Measurements from ENCODE around the gene CHAC1.

The CHAC1 gene

GRCh38 chr15:40958723-40959122 lies 5.5 kb downstream of the CHAC1 start:
- H3K4me2 ChIP-seq (ENCODE audit: low read depth, low read length, poor library complexity, severe bottlenecking), result no peak overlapping the region
- H3K9me3 ChIP-seq (ENCODE audit: insufficient read depth, low read depth, low read length), result no peaks in the 10 kb centered on the region
- H3K9me2 ChIP-seq (replicated peaks; ENCODE audit: low read depth, low read length), result no peaks in the 10 kb centered on the region
- no peaks in the 10 kb centered on the region for H3K4me1 ChIP-seq (ENCODE audit: insufficient read depth, low read length, poor library complexity, severe bottlenecking)
- H3F3A ChIP-seq (ENCODE audit: low read depth), result no peaks in the 10 kb centered on the region
- no peak overlapping the region for H3K9ac ChIP-seq (ENCODE audit: low read depth, low read length, poor library complexity, severe bottlenecking)
- H2AFZ ChIP-seq (ENCODE audit: low read length), result no peak overlapping the region
- TF ChIP-seq EZH2phosphoT487 (IDR thresholded peaks at IDR 0.05; ENCODE audit: borderline replicate concordance), result no peak
- TF ChIP-seq CTCF (conservative IDR thresholded peaks at IDR 0.05; ENCODE audit: low read length), result no peak
- H4K20me1 ChIP-seq (ENCODE audit: insufficient read depth, low read length, poor library complexity, severe bottlenecking), result no peaks in the 10 kb centered on the region
- no peaks in the 10 kb centered on the region for H3K79me2 ChIP-seq (ENCODE audit: insufficient read depth, low read length)
- no peak overlapping the region for H3K4me3 ChIP-seq (ENCODE audit: low read length, poor library complexity, severe bottlenecking)
- no peaks in the 10 kb centered on the region for H3K36me3 ChIP-seq (ENCODE audit: insufficient read depth, low read length)
- no peaks in the 10 kb centered on the region for H3K27me3 ChIP-seq (ENCODE audit: insufficient read depth, low read length, poor library complexity, severe bottlenecking)

GRCh38 chr15:40959331-40960141 lies 6.3 kb downstream of the CHAC1 start:
- Histone ChIP-seq H4K20me1 (ENCODE audit: insufficient read depth, low read length, poor library complexity, severe bottlenecking) (no peaks in the 10 kb centered on the region), H2AFZ (ENCODE audit: low read length) (no peak overlapping the region), H3K79me2 (ENCODE audit: insufficient read depth, low read length) (no peaks in the 10 kb centered on the region), H3K9me3 (ENCODE audit: insufficient read depth, low read depth, low read length) (no peaks in the 10 kb centered on the region), H3K27me3 (ENCODE audit: insufficient read depth, low read length, poor library complexity, severe bottlenecking) (no peaks in the 10 kb centered on the region), H3K4me2 (ENCODE audit: low read depth, low read length, poor library complexity, severe bottlenecking) (no peak overlapping the region), H3K9me2 (replicated peaks; ENCODE audit: low read depth, low read length) (no peaks in the 10 kb centered on the region), H3K36me3 (ENCODE audit: insufficient read depth, low read length) (no peaks in the 10 kb centered on the region), H3K9ac (ENCODE audit: low read depth, low read length, poor library complexity, severe bottlenecking) (no peak overlapping the region), H3K4me1 (ENCODE audit: insufficient read depth, low read length, poor library complexity, severe bottlenecking) (no peaks in the 10 kb centered on the region), H3F3A (ENCODE audit: low read depth) (no peaks in the 10 kb centered on the region), H3K4me3 (ENCODE audit: low read length, poor library complexity, severe bottlenecking) (no peak overlapping the region)
- no peak for TF ChIP-seq CTCF (conservative IDR thresholded peaks at IDR 0.05; ENCODE audit: low read length)
- TF ChIP-seq EZH2phosphoT487 (IDR thresholded peaks at IDR 0.05; ENCODE audit: borderline replicate concordance), result no peak

- no peak for TF ChIP-seq CTCF (conservative IDR thresholded peaks at IDR 0.05; ENCODE audit: low read length)
- TF ChIP-seq EZH2phosphoT487 (IDR thresholded peaks at IDR 0.05; ENCODE audit: borderline replicate concordance), result no peak
- Histone ChIP-seq H2AFZ (ENCODE audit: low read length) (no peak overlapping the region), H3K4me2 (ENCODE audit: low read depth, low read length, poor library complexity, severe bottlenecking) (no peak overlapping the region), H3K9ac (ENCODE audit: low read depth, low read length, poor library complexity, severe bottlenecking) (no peak overlapping the region), H3K4me1 (ENCODE audit: insufficient read depth, low read length, poor library complexity, severe bottlenecking) (no peaks in the 10 kb centered on the region), H3K27me3 (ENCODE audit: insufficient read depth, low read length, poor library complexity, severe bottlenecking) (no peaks in the 10 kb centered on the region), H3K4me3 (ENCODE audit: low read length, poor library complexity, severe bottlenecking) (no peak overlapping the region), H3K36me3 (ENCODE audit: insufficient read depth, low read length) (no peaks in the 10 kb centered on the region), H4K20me1 (ENCODE audit: insufficient read depth, low read length, poor library complexity, severe bottlenecking) (no peaks in the 10 kb centered on the region), H3K9me2 (replicated peaks; ENCODE audit: low read depth, low read length) (no peaks in the 10 kb centered on the region), H3F3A (ENCODE audit: low read depth) (no peaks in the 10 kb centered on the region), H3K79me2 (ENCODE audit: insufficient read depth, low read length) (no peaks in the 10 kb centered on the region), H3K9me3 (ENCODE audit: insufficient read depth, low read depth, low read length) (no peaks in the 10 kb centered on the region)
These were observed 7.0 kb downstream of the CHAC1 start for GRCh38 chr15:40960151-40960885.
